Activated CD8-positive, alpha-beta memory T cell treated with anti-CD3 and anti-CD28 coated beads for 1 hour (primary cell): ENCODE results near the gene PIK3CB.
"Not testable (repeated sequence)": the region's sequence is repeated elsewhere in the genome, so short reads cannot be mapped to it uniquely, and the experiment has no call there.

ENCODE experiments used
- DNase-seq, 2 donors: peaks; one replicate each; pipeline ENCODE4 v3.0.0-alpha.2; 2020; ENCODE audit warnings: low read depth in 1 of 2; ENCODE audit errors: extremely low read depth in 1 of 2

Gene PIK3CB

GRCh38 chr3:138768125-138768524 lies 66.6 kb downstream of the PIK3CB start:
- DNase-seq, result no peak

DNA sequence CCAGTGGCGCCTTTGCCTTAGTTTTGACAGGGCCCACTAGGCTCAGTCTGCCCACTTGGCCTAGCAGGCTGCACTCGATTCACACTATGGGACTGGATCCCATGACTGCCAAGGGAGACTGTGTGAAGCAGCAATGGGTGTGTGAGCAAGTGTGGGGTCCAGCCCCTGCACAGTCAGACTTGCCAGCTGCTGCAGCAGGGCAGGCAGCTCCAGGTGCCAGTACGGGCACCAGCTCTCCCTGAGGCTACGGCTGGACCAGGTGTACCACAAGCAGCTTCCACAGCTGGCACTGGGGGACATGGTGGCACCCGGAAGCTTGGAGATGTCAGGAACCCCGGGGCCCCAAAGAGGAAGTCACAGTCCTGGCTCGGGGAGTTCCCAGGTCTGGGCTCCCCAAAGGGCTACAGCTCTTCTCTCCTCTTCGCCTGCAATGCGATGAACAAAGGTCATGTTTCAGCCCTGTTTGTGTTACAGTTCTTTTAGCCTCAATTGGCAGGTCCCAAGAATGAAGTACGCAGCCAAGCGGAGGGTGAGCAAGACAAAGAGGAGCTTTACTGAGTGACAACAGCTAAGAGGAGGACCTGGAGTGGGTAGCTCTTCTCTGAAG lies 67.1 kb downstream of the PIK3CB start:
- DNase-seq, result no peak

DNA sequence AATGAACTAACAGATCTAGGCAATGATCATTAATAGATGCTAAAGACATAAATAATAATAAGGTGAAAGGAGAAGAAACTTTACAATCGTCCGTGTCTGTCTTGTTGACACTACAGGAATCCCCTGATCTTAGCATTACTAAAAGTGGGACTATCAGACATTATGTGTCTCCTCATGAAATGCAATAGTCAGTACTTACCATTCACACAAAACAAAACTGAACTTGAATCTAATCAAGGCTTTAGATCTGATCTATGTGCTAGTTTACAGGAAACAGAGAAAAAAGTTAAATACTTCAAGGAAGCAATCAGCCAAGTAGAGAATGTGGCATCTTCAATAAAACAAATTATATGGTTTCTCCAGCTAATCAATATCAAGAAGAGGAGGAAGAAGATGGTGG lies 73.7 kb downstream of the PIK3CB start:
- DNase-seq, result no peak

DNA sequence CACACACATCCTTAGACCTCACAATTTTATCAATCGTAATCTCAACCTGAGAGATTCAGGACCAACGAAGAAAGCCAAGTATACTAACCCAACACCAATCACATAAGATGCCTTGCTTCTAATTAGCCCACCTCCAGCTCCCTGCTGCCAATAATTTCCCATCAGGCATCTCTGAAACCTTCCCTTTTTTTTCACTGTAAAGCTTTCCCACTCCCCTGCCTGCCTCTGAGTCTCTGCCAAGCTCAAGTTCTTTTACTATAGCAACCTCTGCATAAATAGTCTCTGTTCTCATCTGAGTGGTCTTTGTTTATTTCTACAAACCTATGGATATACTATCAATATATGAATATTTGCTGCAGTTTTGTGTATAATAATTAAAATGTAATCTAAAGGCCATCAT lies 86.5 kb downstream of the PIK3CB start:
- DNase-seq, result no peak

DNA sequence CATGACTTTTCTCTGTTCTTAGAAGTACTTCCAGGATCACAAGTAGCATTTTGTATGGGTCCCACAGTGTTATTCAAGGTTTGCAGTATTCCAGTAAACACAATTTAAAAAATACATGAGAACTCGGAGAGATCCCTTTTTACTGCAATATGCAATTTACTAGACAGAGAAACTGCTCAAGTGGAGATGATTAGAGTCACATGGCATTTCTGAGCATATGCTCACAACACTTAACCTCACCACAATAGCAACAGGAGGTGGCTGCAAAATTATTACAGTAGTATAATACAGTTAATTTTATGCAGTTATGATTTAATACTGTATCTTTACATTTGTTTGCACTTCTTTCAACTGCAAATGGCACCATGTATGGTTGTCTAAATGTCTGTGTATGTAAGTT lies 87.5 kb downstream of the PIK3CB start:
- no peak for DNase-seq

- DNase-seq, result no peak
Measured at GRCh38 chr3:138740072-138740471, 94.7 kb downstream of the PIK3CB start.

- no peak for DNase-seq
Measured at GRCh38 chr3:138732456-138732855, 102.3 kb downstream of the PIK3CB start.

DNA sequence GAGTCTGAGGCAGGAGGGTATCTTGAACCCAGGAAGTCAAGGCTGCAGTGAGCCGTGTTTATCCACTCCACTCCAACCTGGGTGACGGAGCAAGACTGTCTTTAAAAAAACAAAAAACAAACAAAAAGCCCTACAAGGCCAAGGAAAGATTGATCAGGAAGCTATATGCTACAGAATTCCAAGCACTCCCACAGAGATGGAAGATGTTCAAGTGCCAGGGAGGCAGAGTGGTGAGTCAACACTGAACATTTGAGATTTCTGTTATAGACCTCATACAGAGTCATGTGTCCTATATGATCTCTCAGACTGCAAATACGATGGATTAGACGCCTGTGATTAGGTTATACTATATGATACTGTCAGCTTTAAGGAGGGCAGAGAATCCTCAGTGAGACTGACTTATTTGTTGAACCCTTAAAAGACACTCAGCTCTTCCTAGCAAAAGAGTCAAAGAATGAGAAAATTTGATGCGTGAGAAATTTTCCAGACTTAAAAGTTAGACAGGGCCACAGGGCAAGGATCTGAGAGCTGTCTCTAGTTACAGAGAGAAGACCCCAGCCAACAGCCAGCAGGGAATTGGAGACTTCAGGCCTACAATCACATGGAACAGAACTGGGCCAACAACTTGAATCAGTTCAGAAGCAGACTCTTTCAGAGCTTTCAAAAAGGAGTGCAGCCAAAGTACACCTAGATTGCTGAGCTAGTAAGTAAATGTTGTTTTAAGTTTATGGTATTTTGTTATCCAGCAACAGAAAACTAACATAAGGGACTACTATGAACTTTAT lies 107.6 kb downstream of the PIK3CB start:
- no peak for DNase-seq

- DNase-seq, result not testable (repeated sequence)
Measured at GRCh38 chr3:138726042-138726441, 108.7 kb downstream of the PIK3CB start.

GRCh38 chr3:138725116-138725515 lies 109.6 kb downstream of the PIK3CB start:
- DNase-seq, result no peak

DNA sequence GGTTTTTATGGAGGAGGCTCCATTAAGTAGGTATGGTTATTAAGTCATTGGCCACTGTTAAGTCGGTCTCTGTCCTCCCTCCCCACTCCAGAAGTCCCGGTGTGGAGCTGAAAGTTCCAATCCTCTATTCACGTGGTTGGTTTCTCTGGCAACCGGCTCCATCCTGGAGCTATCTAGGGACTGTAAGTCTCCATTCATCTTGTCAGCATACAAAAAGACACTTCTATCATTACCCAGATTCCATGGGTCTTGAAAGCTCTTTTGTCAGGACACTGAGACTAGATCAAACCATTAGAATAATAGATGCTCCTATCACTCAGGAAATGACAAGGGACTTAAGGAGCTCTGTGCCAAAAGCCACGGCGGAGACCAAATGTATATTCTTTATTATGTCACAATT lies 110.3 kb downstream of the PIK3CB start:
- no peak for DNase-seq

- no peak for DNase-seq
Measured at GRCh38 chr3:138718849-138719248, 115.9 kb downstream of the PIK3CB start.

DNA sequence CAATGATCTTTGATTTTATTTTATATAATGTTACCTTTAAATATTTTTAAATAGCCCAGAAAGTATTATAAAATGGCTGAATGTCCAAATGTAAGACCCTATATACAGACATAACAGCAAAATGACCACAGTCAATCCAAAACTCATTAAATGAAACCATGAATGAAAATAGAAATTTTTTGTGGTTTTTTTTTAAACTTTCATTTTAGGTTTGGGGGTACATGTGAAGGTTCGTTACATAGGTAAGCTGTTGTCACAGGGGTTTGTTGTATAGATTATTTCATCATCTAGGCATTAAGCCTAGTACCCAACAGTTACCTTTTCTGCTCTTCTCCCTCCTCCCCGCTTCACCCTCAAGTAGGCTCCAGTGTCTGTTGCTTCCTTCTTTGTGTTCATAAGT lies 117.4 kb downstream of the PIK3CB start:
- DNase-seq, result no peak

DNA sequence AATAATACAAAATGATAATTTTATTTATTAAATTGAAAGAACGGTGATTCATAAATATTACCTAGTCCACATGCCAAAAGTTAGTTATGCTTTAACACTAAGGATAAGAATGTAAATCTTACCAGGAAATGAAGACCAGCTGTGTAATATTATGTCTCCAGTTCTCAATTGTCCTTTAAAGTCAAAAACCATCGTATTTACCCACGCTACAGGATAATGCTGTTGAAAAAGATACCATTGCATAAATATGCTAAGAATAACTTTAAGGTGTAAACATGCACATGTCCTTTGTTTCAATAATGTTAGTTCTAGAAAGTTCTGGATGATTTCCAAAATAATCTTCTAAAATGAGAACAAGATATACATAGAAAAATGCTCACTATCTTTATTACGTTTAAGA lies 122.6 kb downstream of the PIK3CB start:
- DNase-seq, result no peak

GRCh38 chr3:138705675-138706074 lies 129.1 kb downstream of the PIK3CB start:
- no peak for DNase-seq

- no peak for DNase-seq
Measured at GRCh38 chr3:138696666-138697370, 137.9 kb downstream of the PIK3CB start.

GRCh38 chr3:138694287-138695007 lies 140.3 kb downstream of the PIK3CB start:
- DNase-seq, result no peak

GRCh38 chr3:138692152-138692551 lies 142.6 kb downstream of the PIK3CB start:
- no peak for DNase-seq

GRCh38 chr3:138691351-138691750 lies 143.4 kb downstream of the PIK3CB start:
- DNase-seq, result no peak

GRCh38 chr3:138690036-138690435 lies 144.7 kb downstream of the PIK3CB start:
- no peak for DNase-seq

GRCh38 chr3:138688871-138689299 lies 145.8 kb downstream of the PIK3CB start:
- no peak for DNase-seq
